ENCODE data around the gene DLK1.

DNA sequence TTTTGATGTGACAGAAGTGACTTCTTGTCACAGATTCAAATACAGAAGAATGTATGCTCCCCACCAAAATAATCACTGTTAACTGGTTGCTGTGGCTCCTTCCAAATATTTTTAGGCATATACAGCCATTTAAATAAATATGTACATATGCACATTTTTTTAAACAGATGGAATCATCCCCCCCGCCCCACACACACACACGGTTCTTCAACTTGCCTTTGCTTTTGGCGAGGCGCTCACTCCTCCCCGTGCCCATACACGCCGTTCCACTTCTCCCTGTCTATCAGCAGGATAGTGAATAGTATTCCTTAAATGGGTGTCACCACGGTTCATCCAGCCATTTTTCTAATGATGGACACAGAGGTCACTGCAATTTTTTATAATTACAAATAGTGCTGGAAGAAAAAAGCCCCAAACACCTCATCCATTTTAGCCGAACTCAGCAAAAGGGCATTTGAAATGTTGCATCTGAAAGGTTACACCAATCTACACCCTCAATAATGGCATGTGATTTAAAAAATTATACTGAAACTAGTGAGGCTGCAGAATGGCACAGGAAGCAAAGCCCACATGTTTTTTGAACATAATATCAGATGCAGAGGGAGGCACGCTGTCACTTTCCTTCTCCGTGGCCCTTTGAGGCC is 60.0 kb downstream of the DLK1 start:
- TF ChIP-seq EZH2 (IDR thresholded peaks at IDR 0.05) = no peak
- no peak for TF ChIP-seq POLR2AphosphoS5 (IDR thresholded peaks at IDR 0.05; ENCODE audit: borderline replicate concordance, low read depth, low read length)

Measured in SK-N-MC (cell line).